IPS-18c (cell line): ENCODE results near the gene MKX.

ENCODE experiments used
- H3K4me3 ChIP-seq: 2 replicates; pipeline ENCODE4 v1.7.0; 2013; ENCODE audit warnings: low read depth, mild to moderate bottlenecking, low read length, moderate library complexity; ENCODE audit not compliant: insufficient read depth
- H3K9me3 ChIP-seq: one replicate; pipeline ENCODE4 v1.6.1; 2013; ENCODE audit warnings: mild to moderate bottlenecking, low read length, moderate library complexity; ENCODE audit not compliant: control insufficient read depth, insufficient read depth

The MKX gene

GRCh38 chr10:27680006-27680557 is 65.5 kb downstream of the MKX start:
- Histone ChIP-seq H3K4me3 (no peak overlapping the region), H3K9me3 (no peaks in the 10 kb centered on the region)

GRCh38 chr10:27679369-27679912 is 66.2 kb downstream of the MKX start:
- H3K9me3 ChIP-seq: no peaks in the 10 kb centered on the region

GRCh38 chr10:27678166-27678565 is 67.5 kb downstream of the MKX start:
- Histone ChIP-seq H3K4me3 (no peak overlapping the region), H3K9me3 (no peaks in the 10 kb centered on the region)

More at GRCh38 chr10:27679369-27679912, 66.2 kb downstream of the MKX start:
- no peak overlapping the region for H3K4me3 ChIP-seq

GRCh38 chr10:27673065-27673464 is 72.6 kb downstream of the MKX start:
- Histone ChIP-seq H3K4me3 (no peak overlapping the region), H3K9me3 (no peaks in the 10 kb centered on the region)

- H3K4me3 ChIP-seq: no peak overlapping the region
- H3K9me3 ChIP-seq: no peaks in the 10 kb centered on the region
Observed at GRCh38 chr10:27671821-27672220, 73.8 kb downstream of the MKX start.

- Histone ChIP-seq H3K4me3 (no peak overlapping the region), H3K9me3 (no peaks in the 10 kb centered on the region)
Observed at GRCh38 chr10:27664461-27664860, 81.2 kb downstream of the MKX start.

GRCh38 chr10:27663621-27664020 is 82.0 kb downstream of the MKX start:
- no peaks in the 10 kb centered on the region for H3K9me3 ChIP-seq

GRCh38 chr10:27661514-27662286 is 83.9 kb downstream of the MKX start:
- H3K9me3 ChIP-seq: no peaks in the 10 kb centered on the region
- H3K4me3 ChIP-seq: no peak overlapping the region

More at GRCh38 chr10:27663621-27664020, 82.0 kb downstream of the MKX start:
- no peak overlapping the region for H3K4me3 ChIP-seq

GRCh38 chr10:27660711-27661110 is 84.9 kb downstream of the MKX start:
- Histone ChIP-seq H3K4me3 (no peak overlapping the region), H3K9me3 (no peaks in the 10 kb centered on the region)

- no peaks in the 10 kb centered on the region for H3K9me3 ChIP-seq
Observed at GRCh38 chr10:27660268-27660667, 85.4 kb downstream of the MKX start.

GRCh38 chr10:27659786-27660185 is 85.8 kb downstream of the MKX start:
- no peaks in the 10 kb centered on the region for H3K9me3 ChIP-seq
- no peak overlapping the region for H3K4me3 ChIP-seq

More at GRCh38 chr10:27660268-27660667, 85.4 kb downstream of the MKX start:
- no peak overlapping the region for H3K4me3 ChIP-seq

- Histone ChIP-seq H3K4me3 (no peak overlapping the region), H3K9me3 (peaks cover 2% of the 10 kb centered on the region)
Observed at GRCh38 chr10:27658788-27659187, 86.8 kb downstream of the MKX start.

- no peak overlapping the region for H3K4me3 ChIP-seq
- H3K9me3 ChIP-seq: peaks cover 2% of the 10 kb centered on the region
Observed at GRCh38 chr10:27655296-27655695, 90.3 kb downstream of the MKX start.

- peaks cover 2% of the 10 kb centered on the region for H3K9me3 ChIP-seq
- H3K4me3 ChIP-seq: no peak overlapping the region
Observed at GRCh38 chr10:27654284-27654683, 91.3 kb downstream of the MKX start.

- H3K4me3 ChIP-seq: no peak overlapping the region
Observed at GRCh38 chr10:27646604-27647175, 98.9 kb downstream of the MKX start.

GRCh38 chr10:27646194-27646593 is 99.4 kb downstream of the MKX start:
- Histone ChIP-seq H3K9me3 (no peaks in the 10 kb centered on the region), H3K4me3 (no peak overlapping the region)

More at GRCh38 chr10:27646604-27647175, 98.9 kb downstream of the MKX start:
- no peaks in the 10 kb centered on the region for H3K9me3 ChIP-seq

GRCh38 chr10:27644307-27644939 is 101.2 kb downstream of the MKX start:
- Histone ChIP-seq H3K4me3 (no peak overlapping the region), H3K9me3 (no peaks in the 10 kb centered on the region)

GRCh38 chr10:27643301-27643700 is 102.3 kb downstream of the MKX start:
- Histone ChIP-seq H3K4me3 (no peak overlapping the region), H3K9me3 (no peaks in the 10 kb centered on the region)
